B cell (primary cell): ENCODE data around the gene RIN3. TPM values are rescaled to one million over a fixed set of nuclear protein-coding genes. Genes with fewer than 3 reads are reported as not detected.

Experiments used
- ATAC-seq: fragments of 200-7000 bp; cut with Tn5 transposase; one replicate; pipeline ENCODE4 v1.10.0; 2021; ENCODE audit warnings: low read depth, mild to moderate bottlenecking, moderate number of reproducible peaks, moderate library complexity
- CTCF ChIA-PET: fragments of 350-600 bp; sonication (Branson Sonifier 250); formaldehyde crosslinking; loops from one replicate; lab custom pipeline; 2021; ENCODE audit warnings: antibody characterized with exemption, inconsistent platforms; lab: Charles Lee
- POLR2A ChIA-PET: fragments of 350-600 bp; sonication (Branson Sonifier 250); formaldehyde crosslinking; loops from one replicate; lab custom pipeline; 2021; ENCODE audit warnings: antibody characterized with exemption; lab: Charles Lee
- DNase-seq: peaks from one replicate; pipeline ENCODE4 v3.0.0; 2013
- H2AFZ ChIP-seq: 2 replicates; pipeline ENCODE4 v1.6.1; 2012; ENCODE audit warnings: mild to moderate bottlenecking, low read depth, low read length; ENCODE audit not compliant: insufficient read depth, poor library complexity, severe bottlenecking
- H3K27ac ChIP-seq, 2 donors: 1 replicate in 1 of 2; 2 replicates in 1 of 2; pipeline ENCODE4 v1.5.1; 2012 to 2013; ENCODE audit warnings: low read length in 2 of 2, mild to moderate bottlenecking in 2 of 2, moderate library complexity in 1 of 2
- H3K27me3 ChIP-seq, 4 experiments: fragments of 200-600 bp in 1 of 4; sonication (generic) in 1 of 4; replicated peaks in 1 of 4; 1 replicate in 2 of 4; 2 replicates in 2 of 4; pipeline versions ENCODE4 v1.6.1 to v1.7.0; 2013 to 2016; ENCODE audit warnings: low read length in 3 of 4, mild to moderate bottlenecking in 2 of 4, mixed read lengths in 1 of 4, moderate library complexity in 1 of 4; ENCODE audit not compliant: insufficient read depth in 4 of 4, control insufficient read depth in 3 of 4; ENCODE audit errors: control extremely low read depth in 1 of 4
- H3K36me3 ChIP-seq, 2 experiments: replicated peaks in 1 of 2; 1 replicate in 1 of 2; 2 replicates in 1 of 2; pipeline versions ENCODE4 v1.6.1 to v1.7.1; 2013; ENCODE audit warnings: low read length in 1 of 2; ENCODE audit not compliant: insufficient read depth in 2 of 2, control insufficient read depth in 1 of 2; ENCODE audit errors: control extremely low read depth in 1 of 2, extremely low read depth in 1 of 2
- H3K4me1 ChIP-seq, 2 donors: fragments of 200-600 bp in 1 of 2; sonication (generic) in 1 of 2; 1 replicate in 1 of 2; 2 replicates in 1 of 2; pipeline versions ENCODE4 v1.5.1 to v1.6.1; 2013 to 2017; ENCODE audit warnings: low read length in 2 of 2; ENCODE audit not compliant: control insufficient read depth in 2 of 2, insufficient read depth in 2 of 2
- H3K4me2 ChIP-seq: replicated peaks from 2 replicates; pipeline ENCODE3; 2012; ENCODE audit warnings: mild to moderate bottlenecking, low read depth, low read length; ENCODE audit not compliant: poor library complexity, severe bottlenecking
- H3K4me3 ChIP-seq, 5 experiments: fragments of 200-600 bp in 1 of 5; sonication (generic) in 1 of 5; 1 replicate in 3 of 5; 2 replicates in 2 of 5; pipeline versions ENCODE4 v1.5.1 to v1.7.0; 2011 to 2016; ENCODE audit warnings: low read length in 4 of 5, mild to moderate bottlenecking in 4 of 5, low read depth in 2 of 5, control low read depth in 1 of 5, moderate library complexity in 1 of 5; ENCODE audit not compliant: insufficient read depth in 1 of 5; ENCODE audit errors: control extremely low read depth in 1 of 5, extremely low read depth in 1 of 5
- H3K79me2 ChIP-seq: fragments of 200-600 bp; sonication (generic); one replicate; pipeline ENCODE4 v1.6.0; 2016; ENCODE audit warnings: low read length; ENCODE audit not compliant: control insufficient read depth, insufficient read depth
- H3K9ac ChIP-seq: fragments of 200-600 bp; sonication (generic); 2 replicates; pipeline ENCODE4 v1.6.1; 2017; ENCODE audit warnings: mild to moderate bottlenecking, low read length, moderate library complexity
- H3K9me3 ChIP-seq, 3 donors: one replicate each; pipeline versions ENCODE4 v1.6.1 to v1.7.1; 2013; ENCODE audit warnings: low read length in 2 of 3; ENCODE audit not compliant: control insufficient read depth in 2 of 3, insufficient read depth in 1 of 3; ENCODE audit errors: control extremely low read depth in 1 of 3
- H4K20me1 ChIP-seq: 2 replicates; pipeline ENCODE4 v1.6.0; 2012; ENCODE audit warnings: mild to moderate bottlenecking, low read length; ENCODE audit not compliant: insufficient read depth, control insufficient read depth, poor library complexity, severe bottlenecking
- H3K27ac Mint-ChIP-seq: one replicate; pipeline ENCODE4 v1.8.0; 2021; ENCODE audit warnings: mixed read lengths
- H3K27me3 Mint-ChIP-seq: one replicate; pipeline ENCODE4 v1.8.0; 2021; ENCODE audit warnings: mixed read lengths
- H3K4me1 Mint-ChIP-seq: one replicate; pipeline ENCODE4 v1.8.0; 2021; ENCODE audit warnings: mixed read lengths
- H3K4me3 Mint-ChIP-seq: one replicate; pipeline ENCODE4 v1.8.0; 2021; ENCODE audit warnings: mixed read lengths
- H3K9me3 Mint-ChIP-seq: one replicate; pipeline ENCODE4 v1.8.0; 2022; ENCODE audit warnings: mixed read lengths; ENCODE audit not compliant: insufficient read depth
- CTCF ChIP-seq: fragments of 200-600 bp; IDR thresholded peaks from one replicate; pipeline ENCODE4 v1.8.0; 2022; ENCODE audit warnings: antibody characterized with exemption, mild to moderate bottlenecking
- EZH2 ChIP-seq: IDR thresholded peaks from 2 replicates; pipeline ENCODE4 v1.6.1; 2012; ENCODE audit warnings: borderline replicate concordance, low read depth, mild to moderate bottlenecking, moderate library complexity, low read length; ENCODE audit not compliant: insufficient read depth, poor library complexity, severe bottlenecking
- WGBS: methylation state at CpG from one replicate; pipeline ENCODE4 v1.1.5; 2013; ENCODE audit warnings: missing lambda C conversion rate; ENCODE audit not compliant: insufficient coverage; 5-methylcytosine and 5-hydroxymethylcytosine counted together
- intact Hi-C: fragments of 100-400 bp; cut with micrococcal nuclease; formaldehyde crosslinking; loops from one replicate; pipeline ENCODE4 v1.10.0; 2022
- polyA plus RNA-seq: library from polyadenylated mRNA; depleted of rRNA; stranded (reverse); fragments of >200 nt; gene quantifications from 2 replicates; pipeline ENCODE4 v1.2.3, GENCODE V29; 2012
- total RNA-seq, 2 donors: library from RNA; stranded (reverse); fragments of 120-200 nt in 1 of 2; gene quantifications; 1 replicate in 1 of 2; 2 replicates in 1 of 2; pipeline versions ENCODE4 v1.2.3 to v1.2.4, GENCODE V29; 2013 to 2022

The RIN3 gene
- total and polyA plus RNA-seq, 2 donors (not counting 1 experiment from before 2014, with no cell fraction given), result 62.1 to 123 TPM

- ChIA-PET POLR2A (no interaction called here), CTCF (no interaction called here)
- H3K4me2 ChIP-seq, result no peak overlapping the region
- Mint-ChIP-seq H3K9me3 (no peaks in the 10 kb centered on the region), H3K27me3 (no peaks in the 10 kb centered on the region), H3K4me1 (peaks cover 18% of the 10 kb centered on the region), H3K27ac (no peak overlapping the region), H3K4me3 (no peak overlapping the region)
- H3K79me2 ChIP-seq, result peaks cover 21% of the 10 kb centered on the region
- DNase-seq, result no peak
- no peaks in the 10 kb centered on the region for H3K27me3 ChIP-seq
- intact Hi-C loops, result no loop called here
- no peak overlapping the region for H3K27ac ChIP-seq
- no peak overlapping the region for H2AFZ ChIP-seq
- no peak for ATAC-seq
- H3K4me1 ChIP-seq, result peaks cover 8 to 9% of the 10 kb centered on the region in 2 donors
- TF ChIP-seq CTCF (no peak), EZH2 (no peak)
- H3K4me3 ChIP-seq, result no peak overlapping the region
- peaks cover 0 to 35% of the 10 kb centered on the region in 2 experiments for H3K36me3 ChIP-seq
- peaks cover 0 to 7% (median 3%) of the 10 kb centered on the region in 3 donors for H3K9me3 ChIP-seq
- no peaks in the 10 kb centered on the region for H4K20me1 ChIP-seq
- 100% methylated on average over 3 of the region's 6 CpGs for WGBS
- no peak overlapping the region for H3K9ac ChIP-seq
Observed at GRCh38 chr14:92561906-92562479, 48.4 kb downstream of the RIN3 start.

GRCh38 chr14:92563359-92563758 lies 49.8 kb downstream of the RIN3 start:
- H4K20me1 ChIP-seq, result no peaks in the 10 kb centered on the region
- Mint-ChIP-seq H3K9me3 (no peaks in the 10 kb centered on the region), H3K27me3 (no peaks in the 10 kb centered on the region), H3K27ac (peak overlapping the region; percentile 26), H3K4me3 (no peak overlapping the region), H3K4me1 (peaks cover 22% of the 10 kb centered on the region)
- H2AFZ ChIP-seq, result no peak overlapping the region
- 14% methylated on average over 1 of the region's 1 CpG for WGBS
- H3K36me3 ChIP-seq, result peaks cover 0 to 28% of the 10 kb centered on the region in 2 experiments
- ATAC-seq, result peak; percentile 57
- no peak overlapping the region for H3K9ac ChIP-seq
- POLR2A ChIA-PET, result interaction anchor here (0.7 kb wide), 1 partner anchor 131 kb away, joined by 3 read pairs; no protein-coding TSS in a partner anchor
- H3K4me1 ChIP-seq, result peaks cover 12 to 14% of the 10 kb centered on the region in 2 donors
- peaks cover 0 to 11% (median 3%) of the 10 kb centered on the region in 3 donors for H3K9me3 ChIP-seq
- intact Hi-C loops, result no loop called here
- H3K4me2 ChIP-seq, result no peak overlapping the region
- H3K27me3 ChIP-seq, result no peaks in the 10 kb centered on the region
- no peak overlapping the region for H3K4me3 ChIP-seq
- TF ChIP-seq CTCF (no peak), EZH2 (no peak)
- peaks cover 20% of the 10 kb centered on the region for H3K79me2 ChIP-seq
- H3K27ac ChIP-seq, result no peak overlapping the region
- CTCF ChIA-PET, result interaction anchor here (0.9 to 1.5 kb wide), 2 partner anchors 9 to 13 kb away, joined by 3 read pairs; no protein-coding TSS in a partner anchor
- no peak for DNase-seq
